Putamen (tissue), 1 donor: ENCODE measurements around the gene LYPLA2.
"Not testable (repeated sequence)": the region's sequence is repeated elsewhere in the genome, so short reads cannot be mapped to it uniquely, and the experiment has no call there.

ENCODE experiments used
- DNase-seq: peaks from one replicate; pipeline ENCODE4 v3.0.0-alpha.2; 2016; ENCODE audit warnings: low spot score

LYPLA2 gene

DNA sequence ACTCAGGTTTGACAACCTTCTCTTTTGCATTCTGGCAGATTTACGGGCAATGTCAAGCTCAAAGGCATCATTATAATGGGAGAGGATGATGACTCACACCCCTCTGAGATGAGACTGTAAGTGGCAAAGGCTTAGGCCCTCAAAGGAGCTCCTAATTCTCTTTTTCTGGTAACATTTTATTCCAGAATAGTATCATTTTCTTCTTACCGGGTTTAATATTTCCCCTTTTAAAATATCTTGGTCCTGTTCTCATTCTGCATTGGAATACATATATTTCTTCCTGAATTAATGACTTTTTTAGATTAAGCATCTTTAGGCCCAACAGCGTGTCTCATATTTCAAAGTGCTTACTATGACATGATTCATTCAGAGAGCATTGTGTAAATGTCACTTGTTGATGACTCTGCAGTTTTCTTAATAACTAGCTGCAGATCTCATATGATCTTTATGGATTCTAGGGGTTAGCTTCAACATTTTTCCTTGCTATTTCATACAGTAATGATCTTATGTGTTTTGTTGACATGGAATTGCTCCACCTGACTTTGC, 11.0 kb upstream of the LYPLA2 start:
- no peak for DNase-seq

DNA sequence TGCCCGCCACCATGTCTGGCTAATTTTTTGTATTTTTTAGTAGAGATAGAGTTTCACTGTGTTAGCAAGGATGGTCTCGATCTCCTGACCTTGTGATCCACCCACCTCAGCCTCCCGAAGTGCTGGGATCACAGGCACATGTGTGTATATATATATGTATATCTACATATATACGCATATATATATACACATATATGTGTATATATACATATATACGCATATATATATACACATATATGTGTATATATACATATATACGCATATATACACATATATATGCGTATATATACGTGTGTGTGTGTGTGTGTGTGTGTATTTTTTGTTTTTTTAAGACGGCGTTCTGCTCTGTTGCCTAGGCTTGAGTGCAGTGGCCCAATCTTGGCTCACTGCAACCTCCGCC, 7.8 kb upstream of the LYPLA2 start:
- DNase-seq: not testable (repeated sequence)

DNA sequence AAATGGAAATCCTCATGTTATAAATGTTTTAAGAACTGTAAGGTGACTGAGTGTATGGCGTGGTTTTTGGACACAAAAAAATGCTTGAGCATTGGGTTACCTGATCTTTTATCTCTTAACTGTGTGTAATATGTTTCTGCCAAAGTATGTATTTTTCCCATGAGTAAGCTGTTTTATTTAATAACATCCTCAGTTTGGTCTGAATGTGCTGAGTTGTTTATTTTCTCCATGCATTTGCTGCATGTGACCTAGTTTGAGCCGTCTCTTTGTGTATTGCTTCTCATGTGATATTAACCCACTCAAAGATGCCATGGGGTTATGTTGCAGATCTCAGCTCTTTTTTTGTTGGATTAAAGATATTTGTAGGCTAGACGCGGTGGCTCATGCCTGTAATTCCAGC, 6.1 kb upstream of the LYPLA2 start:
- DNase-seq: no peak

DNA sequence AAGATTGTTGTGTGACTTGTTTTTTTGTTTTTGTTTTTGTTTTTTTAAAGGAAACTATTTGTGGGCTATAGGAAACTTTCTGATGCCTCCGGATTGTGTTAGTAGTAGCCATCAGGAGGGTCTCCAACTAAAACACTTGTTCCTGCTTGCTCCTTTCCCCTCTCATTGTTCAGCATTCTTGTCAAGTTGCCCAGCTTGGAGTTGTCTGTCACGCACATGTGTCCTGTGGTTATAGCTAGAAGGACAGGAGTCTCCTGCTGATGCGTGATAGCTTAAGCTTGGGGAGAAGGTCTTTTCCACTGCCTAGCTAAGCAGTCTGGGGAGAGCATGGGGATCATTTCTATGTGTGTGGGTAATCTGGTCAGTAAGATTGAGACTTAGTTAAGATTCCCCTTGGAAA, 3.2 kb upstream of the LYPLA2 start:
- no peak for DNase-seq

DNA sequence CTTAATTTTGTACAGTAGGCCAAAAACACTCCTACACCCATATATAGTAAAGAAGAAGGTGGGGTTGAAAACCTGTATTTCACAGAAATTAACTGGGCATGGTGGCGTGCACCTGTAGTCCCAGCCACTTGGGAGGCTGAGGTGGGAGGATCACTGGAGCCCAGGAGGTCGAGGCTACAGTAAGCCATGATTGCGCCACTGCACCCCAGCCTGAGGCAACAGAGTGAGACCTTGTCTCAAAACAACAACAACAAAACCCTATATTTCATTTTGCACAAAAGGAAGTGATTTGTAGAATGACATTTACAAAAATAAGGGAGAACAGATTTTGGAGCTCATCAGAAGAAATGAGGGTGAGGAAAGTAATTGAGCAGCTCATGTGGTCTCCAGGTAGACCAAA, 2.2 kb upstream of the LYPLA2 start:
- no peak for DNase-seq

DNA sequence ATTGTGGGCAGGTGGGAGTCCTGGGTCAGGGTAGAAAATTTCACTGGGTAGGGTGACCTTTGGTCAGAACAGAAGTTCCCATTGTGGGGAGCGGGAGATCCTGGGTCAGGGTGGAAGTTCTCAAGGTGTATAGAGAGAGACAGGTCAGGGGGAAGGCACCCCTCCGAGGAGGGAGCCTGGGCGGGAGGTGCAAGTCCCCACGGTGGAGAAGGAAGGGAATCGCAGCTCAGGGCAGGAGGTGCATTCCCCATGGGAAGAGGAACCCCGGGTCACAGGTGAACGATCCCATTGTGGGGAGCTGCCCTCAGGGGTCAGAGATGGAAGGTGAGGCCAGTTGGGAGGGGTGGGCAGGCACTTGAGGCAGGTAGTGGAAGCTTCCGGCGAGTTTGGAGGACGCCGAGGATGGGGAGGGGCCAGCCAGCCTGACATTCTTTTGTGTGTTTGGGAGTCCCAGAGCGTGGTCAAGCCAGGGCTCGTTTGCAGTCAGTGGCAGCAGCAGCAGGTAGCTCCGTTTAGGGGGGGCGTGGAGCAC, 637 bp downstream of the LYPLA2 start:
- DNase-seq: no peak

DNA sequence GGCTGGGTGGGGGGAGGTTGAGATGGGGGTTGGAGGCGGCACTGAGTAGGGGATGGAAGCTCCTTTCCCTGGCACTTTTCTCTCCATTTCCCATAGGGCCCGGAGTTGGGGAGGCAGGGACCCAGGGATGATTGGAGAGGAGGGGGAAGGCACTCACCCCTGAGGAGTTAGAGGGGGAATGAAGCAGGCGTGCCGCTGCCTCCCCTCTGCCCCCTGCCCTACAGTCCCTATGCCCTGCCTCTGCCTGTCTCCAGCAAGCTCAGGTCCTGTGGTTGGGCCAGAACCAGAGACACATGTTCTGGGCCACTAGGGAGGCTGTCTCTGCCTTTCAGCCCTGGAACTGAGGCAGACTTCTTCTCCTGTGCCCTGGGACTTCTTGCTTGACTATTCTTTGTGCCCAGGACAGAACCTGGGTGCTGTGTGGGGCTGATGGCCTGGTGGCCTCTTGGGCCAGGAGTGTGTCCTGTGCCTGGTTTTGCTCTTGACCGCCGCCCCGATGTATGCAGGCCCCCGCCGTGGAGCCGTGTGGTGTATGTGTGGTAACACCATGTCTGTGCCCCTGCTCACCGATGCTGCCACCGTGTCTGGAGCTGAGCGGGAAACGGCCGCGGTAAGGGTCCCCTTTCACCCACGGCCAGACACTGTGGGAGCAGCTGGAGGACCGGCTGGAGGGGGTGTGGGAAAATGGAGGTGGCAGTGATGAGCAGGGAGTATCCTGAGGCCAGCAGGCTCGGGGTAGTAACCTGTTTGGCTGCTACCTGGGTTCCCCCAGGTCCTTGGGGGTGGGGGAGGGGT, 1.4 kb downstream of the LYPLA2 start:
- no peak for DNase-seq

DNA sequence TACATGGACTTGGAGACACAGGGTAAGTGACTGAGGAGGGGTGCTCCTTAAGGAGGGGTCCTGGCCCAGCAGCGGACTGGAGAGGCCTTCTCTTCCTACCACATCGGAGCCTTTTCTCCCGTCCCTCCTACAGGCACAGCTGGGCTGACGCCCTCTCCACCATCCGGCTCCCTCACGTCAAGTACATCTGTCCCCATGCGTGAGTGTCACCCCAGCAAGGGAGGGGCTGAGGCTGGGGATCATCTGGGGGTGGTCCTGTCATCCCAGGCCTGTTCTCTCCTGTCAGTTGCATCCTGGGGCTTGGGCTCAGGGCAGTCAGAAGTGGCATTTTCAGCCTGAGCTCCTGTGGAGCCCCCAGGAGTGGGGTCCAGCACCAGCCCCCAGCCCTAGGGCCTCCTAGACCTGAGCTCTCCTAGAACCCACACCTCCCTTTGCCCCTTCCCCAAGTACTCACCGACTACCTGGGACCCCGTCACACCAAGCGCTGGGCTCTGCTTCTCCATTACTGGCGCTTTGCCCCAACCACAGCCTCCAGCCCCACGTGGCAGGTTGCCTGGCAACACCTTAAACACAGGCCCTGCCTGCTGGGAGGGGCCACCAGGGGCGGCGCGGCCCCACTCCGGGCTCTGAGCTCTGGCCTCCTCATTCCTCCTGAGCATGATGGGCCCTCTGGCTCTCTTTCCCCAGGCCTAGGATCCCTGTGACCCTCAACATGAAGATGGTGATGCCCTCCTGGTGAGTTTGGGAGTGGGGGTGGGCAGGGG, 2.3 kb downstream of the LYPLA2 start:
- no peak for DNase-seq

DNA sequence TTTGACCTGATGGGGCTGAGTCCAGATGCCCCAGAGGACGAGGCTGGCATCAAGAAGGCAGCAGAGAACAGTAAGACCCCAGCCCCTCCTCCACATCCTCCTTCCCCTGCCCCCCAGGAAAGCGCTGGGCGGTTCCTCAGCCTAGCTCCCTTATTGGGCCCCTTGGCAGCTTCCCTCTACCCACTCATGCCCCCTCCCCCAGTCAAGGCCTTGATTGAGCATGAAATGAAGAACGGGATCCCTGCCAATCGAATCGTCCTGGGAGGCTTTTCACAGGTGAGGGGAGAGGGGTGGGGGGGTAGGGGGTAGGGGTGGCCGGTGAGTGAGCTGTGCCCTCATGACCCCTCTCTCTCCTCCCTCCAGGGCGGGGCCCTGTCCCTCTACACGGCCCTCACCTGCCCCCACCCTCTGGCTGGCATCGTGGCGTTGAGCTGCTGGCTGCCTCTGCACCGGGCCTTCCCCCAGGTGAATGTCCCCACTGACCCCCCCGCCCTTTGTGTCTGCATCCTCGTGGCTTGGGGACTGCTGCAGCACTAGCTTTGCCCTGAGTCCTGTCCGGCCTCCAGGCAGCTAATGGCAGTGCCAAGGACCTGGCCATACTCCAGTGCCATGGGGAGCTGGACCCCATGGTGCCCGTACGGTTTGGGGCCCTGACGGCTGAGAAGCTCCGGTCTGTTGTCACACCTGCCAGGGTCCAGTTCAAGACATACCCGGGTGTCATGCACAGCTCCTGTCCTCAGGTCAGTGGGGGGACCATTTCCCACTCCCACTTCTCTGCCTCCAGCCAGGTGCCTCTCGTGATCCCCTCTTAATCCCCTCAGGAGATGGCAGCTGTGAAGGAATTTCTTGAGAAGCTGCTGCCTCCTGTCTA, 3.2 kb downstream of the LYPLA2 start:
- no peak for DNase-seq

DNA sequence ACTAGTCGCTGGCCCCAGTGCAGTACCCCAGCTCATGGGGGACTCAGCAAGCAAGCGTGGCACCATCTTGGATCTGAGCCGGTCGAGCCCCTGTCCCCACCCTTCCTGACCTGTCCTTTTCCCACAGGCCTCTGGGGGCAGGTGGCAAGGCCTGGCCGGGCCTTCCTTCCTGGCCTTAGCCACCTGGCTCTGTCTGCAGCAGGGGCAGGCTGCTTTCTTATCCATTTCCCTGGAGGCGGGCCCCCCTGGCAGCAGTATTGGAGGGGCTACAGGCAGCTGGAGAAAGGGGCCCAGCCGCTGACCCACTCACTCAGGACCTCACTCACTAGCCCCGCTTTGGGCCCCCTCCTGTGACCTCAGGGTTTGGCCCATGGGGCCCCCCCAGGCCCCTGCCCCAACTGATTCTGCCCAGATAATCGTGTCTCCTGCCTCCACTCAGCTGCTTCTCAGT, 3.8 kb downstream of the LYPLA2 start:
- not testable (repeated sequence) for DNase-seq

DNA sequence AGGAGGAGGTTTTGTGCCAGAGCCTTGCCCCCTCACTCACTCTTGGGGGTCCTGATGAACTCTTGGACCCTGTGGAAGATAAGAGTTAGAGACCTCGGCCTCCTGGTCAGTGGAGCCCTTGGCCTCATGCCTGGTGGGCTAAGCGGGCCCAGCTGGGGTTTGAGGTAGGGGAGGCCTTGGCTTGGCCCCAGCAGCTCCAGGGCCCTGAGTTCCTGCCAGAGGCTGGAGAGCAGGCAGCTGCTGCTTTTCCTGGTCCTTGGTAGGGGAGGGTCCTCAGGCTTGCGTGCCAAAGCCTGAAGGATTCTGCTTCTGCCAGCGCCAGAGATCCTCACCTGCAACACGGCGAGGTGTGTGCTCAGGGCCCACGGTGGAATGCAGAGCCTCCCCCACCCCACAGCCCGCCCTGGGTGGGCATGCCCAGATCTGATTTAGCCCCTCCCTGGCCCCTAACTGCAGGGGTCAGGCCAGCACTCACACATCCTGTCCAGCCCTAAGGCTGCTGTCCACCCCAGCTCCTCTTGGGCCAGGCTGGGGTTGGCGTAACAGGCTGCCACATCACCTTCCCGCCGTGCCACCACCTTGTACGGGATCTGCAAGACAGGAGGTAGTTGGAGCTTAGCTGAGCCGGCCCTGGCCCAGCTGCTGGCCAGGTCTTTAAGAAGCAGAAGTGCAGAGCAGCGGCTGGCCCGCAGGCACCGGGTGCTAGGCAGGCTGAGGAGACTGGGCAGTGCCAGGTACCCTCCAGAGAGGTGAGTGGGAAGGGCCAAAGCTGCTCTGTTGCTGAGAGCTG, 4.9 kb downstream of the LYPLA2 start:
- DNase-seq: no peak

DNA sequence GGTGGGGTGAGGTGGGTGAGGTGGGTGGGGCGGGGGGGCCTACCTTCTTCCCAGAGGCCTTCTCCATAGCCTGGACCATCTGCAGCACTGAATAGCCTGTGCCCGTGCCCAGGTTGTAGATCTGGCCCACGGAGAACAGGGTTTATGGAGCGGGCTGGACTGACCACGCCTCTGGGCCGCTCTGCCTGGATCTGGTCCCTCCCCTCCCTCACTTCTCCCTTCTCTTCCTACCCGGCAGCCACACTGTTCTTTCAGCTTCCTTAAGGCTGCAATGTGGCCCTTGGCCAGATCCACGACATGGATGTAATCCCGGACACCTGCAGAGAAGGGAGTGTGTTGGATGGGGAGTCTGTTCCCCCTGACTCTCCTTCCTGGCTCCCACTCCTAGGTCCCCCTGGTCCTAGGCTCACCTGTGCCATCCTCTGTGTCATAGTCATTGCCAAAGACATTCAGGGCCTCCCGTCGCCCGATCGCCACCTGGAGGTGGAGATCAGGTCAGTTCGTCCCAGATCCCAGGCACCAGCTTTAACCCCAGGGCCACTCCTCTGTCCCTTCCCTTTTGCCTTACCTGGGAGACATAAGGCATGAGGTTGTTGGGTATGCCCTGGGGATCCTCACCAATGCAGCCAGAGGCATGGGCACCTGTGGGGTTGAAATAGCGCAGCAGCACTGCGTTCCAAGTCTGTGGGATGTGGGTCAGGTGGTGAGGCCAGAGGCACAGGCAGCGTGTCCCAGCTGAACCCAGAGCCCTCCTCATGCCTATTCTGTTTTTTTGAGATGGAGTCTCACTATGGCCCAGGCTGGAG, 5.7 kb downstream of the LYPLA2 start:
- DNase-seq: no peak

DNA sequence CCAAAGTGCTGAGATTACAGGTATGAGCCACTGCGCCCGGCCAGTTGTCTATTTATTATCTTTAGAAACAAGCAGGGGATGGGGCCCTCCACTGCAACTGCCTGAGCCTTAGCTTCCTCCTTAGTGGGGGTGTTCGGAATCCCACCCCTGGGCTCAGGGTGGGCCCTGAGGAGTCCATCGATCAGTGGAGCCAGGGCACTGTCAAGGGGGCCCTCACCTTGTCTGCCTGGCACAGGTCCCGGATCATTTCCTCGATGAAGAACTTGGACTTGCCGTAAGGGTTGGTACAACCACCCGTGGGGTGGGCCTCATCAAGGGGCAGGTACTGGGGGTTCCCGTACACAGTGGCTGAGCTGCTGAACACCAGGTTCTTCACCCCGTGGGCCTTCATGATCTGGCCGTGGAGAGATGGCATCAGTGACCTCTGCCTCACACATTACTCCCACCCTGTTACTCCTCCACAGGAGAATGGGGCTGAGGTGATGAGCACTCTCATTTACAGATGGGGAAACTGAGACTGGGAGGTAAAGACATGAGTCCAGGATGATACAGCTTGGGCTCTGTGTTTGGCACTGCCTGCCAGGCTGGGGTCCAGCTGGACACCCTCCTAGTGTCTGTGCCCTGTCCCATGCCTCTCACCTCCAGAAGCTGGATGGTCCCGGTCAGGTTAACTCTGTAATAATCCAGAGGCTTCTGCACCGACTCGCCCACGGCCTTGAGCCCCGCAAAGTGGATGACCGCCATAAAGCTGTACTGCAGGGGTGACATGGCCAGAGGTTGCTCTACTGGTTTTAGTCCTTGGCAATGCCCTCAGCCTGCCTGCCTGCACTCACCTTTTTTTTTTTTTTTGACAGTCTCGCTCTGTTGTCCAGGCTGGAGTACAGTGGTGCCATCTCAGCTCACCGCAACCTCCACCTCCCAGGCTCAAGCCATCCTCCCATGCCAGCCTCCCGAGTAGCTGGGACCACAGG, 6.8 kb downstream of the LYPLA2 start:
- DNase-seq: no peak

DNA sequence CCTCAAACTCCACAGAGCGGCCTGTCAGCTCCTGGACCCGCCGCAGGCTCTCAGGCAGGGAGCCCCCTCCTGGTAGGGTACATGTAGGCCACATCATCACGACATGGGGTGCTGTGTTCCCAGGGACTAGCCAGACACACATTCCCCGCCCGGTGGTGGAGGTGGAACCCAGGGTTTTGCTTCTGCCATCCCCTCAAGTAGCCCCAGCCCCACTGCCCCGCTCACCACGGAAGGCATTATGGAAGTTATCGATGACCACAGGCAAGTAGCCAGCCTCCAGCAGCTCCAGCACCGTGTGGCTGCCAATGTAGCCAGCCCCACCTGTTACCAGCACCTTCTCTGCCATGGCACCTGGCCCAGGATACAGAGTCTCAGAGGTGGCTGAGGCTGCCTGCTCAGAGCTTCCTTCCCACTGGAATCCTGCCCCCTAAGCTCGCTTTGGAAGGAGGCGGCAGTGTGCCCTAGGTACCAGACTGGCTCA, 7.8 kb downstream of the LYPLA2 start:
- DNase-seq: no peak

DNA sequence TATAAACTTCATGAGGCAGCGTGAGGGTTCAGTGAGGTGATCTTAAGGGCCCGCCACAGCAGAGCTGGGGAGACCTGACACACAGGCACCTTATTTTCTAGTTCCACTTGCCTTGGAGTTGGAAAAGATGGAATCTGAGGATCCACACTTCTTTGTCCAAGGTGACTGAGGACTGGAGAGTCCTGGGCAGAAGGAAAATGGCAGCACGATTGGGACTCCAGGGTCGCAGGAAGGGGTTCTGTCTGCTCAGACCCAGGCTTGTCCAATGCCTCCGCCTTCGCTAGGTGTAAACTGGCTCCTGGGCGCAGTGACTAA, 8.3 kb downstream of the LYPLA2 start:
- DNase-seq: no peak

DNA sequence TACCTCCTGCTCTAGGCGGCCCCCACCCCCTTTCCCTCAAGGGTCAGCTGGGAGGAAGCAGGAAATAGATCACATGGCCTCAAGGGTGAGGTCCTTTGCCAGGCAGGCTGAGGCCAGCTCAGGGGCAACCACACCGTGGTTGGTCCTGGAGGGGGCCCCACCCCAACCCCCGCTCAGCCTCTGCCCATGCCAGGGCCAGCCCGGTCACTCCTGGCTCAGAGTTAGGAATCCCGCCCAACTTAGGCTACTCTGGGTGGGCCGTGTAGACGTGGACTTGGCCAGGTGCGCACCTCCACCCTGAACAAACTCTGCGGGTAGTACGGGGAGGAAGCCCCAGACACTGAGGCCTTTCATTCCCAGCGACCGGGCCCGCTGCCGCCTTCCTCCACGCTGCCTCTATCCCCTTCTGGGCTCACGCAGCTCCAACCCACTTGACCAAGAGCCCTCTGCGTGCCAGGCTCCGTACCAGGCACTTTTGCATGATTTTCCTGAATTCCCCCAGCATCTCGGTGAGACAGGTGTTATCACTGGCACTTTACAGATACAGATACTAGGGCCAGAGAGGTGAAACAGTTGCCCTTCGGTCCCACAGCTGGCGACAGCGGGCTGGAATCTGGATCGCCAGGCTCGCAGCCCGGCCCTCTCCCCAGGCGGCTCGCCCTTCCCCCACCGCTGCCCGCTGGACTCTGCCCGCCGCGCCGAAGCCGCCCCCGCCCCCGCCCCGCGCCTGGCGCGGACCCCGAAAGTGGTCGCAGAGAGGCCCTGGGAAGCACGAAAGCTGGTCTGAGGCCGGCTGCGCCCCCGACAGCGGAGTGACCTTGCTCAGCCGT, 8.8 kb downstream of the LYPLA2 start:
- no peak for DNase-seq

DNA sequence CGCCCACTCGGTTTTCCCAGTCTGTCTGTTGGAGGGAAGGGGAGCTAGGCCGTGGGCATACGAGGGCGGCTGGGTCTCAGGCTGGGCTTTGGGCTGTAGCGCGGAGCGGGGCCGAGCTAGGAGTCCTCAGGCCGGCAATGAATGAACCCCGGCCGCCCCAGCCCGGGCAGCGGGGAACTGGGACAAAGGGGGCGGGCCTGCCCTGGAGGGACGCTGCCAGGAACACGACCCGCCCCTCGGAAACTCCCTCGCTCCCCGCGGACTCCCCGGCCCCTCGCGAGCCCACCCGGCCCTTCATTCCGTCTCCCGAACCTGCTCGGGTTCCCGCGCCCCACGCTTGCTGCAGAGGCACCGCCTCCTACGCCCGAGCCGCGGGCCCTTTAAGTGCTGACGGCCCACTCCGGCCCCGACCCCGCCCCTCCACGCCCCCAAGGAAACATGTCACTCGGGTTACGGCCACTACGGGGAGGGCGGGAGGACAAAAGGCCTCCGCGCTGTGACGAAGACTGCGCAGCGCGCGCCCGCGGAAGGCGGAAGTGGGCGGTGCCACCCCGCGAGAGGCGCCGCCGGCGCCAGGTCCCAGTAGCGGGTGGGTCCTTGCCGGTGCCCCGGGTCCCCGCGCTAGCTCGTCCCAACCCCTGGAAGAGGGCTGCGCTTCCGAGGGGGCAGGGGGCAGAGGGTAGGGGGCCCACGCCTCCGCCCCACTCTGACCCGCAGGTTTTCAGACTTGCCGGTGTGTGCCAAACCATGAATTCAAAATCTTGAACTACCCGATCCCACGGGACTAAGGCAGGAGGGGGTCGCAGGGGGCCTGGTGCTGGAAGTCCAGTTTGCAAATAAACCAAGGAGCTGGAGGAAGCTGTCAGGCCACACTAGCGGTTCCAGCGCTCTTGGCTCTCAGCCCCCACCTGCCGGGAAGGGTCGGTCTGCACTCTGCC, 9.7 kb downstream of the LYPLA2 start, which contains the start of gene GALE:
GALE (minus strand) TSS at position 355 of the 938 bp plus-strand sequence. CDS start 1,747 bp downstream, outside the sequence.
- peak; percentile 96 for DNase-seq
